Measurements from ENCODE around the gene PCLO. TPM values are rescaled to one million over a fixed set of nuclear protein-coding genes. Genes with fewer than 3 reads are reported as not detected.

PCLO gene
- polyA plus RNA-seq, 1 donor (not counting 4 experiments of a cell fraction or from before 2014, with no cell fraction given) = 1.8 TPM

GRCh38 chr7:82975811-82976468 is 186.7 kb downstream of the PCLO start:
- Histone ChIP-seq H3K9me3 (ENCODE audit: control insufficient read depth, low read depth, low read length) (no peaks in the 10 kb centered on the region), H3K9me1 (ENCODE audit: control insufficient read depth, extremely low read depth, insufficient read depth, low read length) (no peaks in the 10 kb centered on the region), H4K20me1 (ENCODE audit: control insufficient read depth, extremely low read depth, insufficient read depth, low read length) (no peaks in the 10 kb centered on the region), H3K27me3 (ENCODE audit: control insufficient read depth, extremely low read depth, insufficient read depth, low read length) (no peaks in the 10 kb centered on the region), H3K4me2 (ENCODE audit: control insufficient read depth, extremely low read depth, insufficient read depth, low read depth, low read length) (no peak overlapping the region), H3K36me3 (ENCODE audit: control insufficient read depth in 2 of 2, extremely low read depth in 1 of 2, insufficient read depth in 2 of 2, low read length in 2 of 2) (no peaks in the 10 kb centered on the region), H3K79me2 (ENCODE audit: control insufficient read depth, insufficient read depth, low read length) (no peaks in the 10 kb centered on the region), H2AFZ (ENCODE audit: control insufficient read depth, low read length) (no peak overlapping the region), H3K9ac (ENCODE audit: control insufficient read depth, extremely low read depth, insufficient read depth, low read length) (no peak overlapping the region), H3K27ac (ENCODE audit: control insufficient read depth, insufficient read depth, low read length) (no peak overlapping the region), H3K4me1 (ENCODE audit: control insufficient read depth, extremely low read depth, insufficient read depth, low read length) (peaks cover 8% of the 10 kb centered on the region), H3K4me3 (ENCODE audit: control insufficient read depth in 2 of 3, extremely low read depth in 1 of 3, insufficient read depth in 2 of 3, low read depth in 1 of 3, low read length in 3 of 3) (no peak overlapping the region)
- dilution Hi-C loops (cut with MboI; ENCODE audit: extremely low pct_ligation_motif_present, low sequenced_read_pairs) = no loop called here
- FAIRE-seq = no peak
- no peak for DNase-seq (ENCODE audit: low read depth, low spot score)
- TF ChIP-seq CTCF (optimal IDR thresholded peaks at IDR 0.05 in 1 of 3, IDR thresholded peaks at IDR 0.05 in 1 of 3, conservative IDR thresholded peaks at IDR 0.05 in 1 of 3; ENCODE audit: extremely low read depth in 1 of 3, insufficient read depth in 2 of 3, low read length in 3 of 3) = no peak

GRCh38 chr7:82972135-82972534 is 190.5 kb downstream of the PCLO start:
- no peak overlapping the region for H3K9ac ChIP-seq (ENCODE audit: control insufficient read depth, extremely low read depth, insufficient read depth, low read length)
- H3K79me2 ChIP-seq (ENCODE audit: control insufficient read depth, insufficient read depth, low read length) = no peaks in the 10 kb centered on the region
- no peaks in the 10 kb centered on the region for H4K20me1 ChIP-seq (ENCODE audit: control insufficient read depth, extremely low read depth, insufficient read depth, low read length)
- no peaks in the 10 kb centered on the region for H3K36me3 ChIP-seq (ENCODE audit: control insufficient read depth in 2 of 2, extremely low read depth in 1 of 2, insufficient read depth in 2 of 2, low read length in 2 of 2)
- H2AFZ ChIP-seq (ENCODE audit: control insufficient read depth, low read length) = no peak overlapping the region
- TF ChIP-seq CTCF (optimal IDR thresholded peaks at IDR 0.05 in 1 of 3, IDR thresholded peaks at IDR 0.05 in 1 of 3, conservative IDR thresholded peaks at IDR 0.05 in 1 of 3; ENCODE audit: extremely low read depth in 1 of 3, insufficient read depth in 2 of 3, low read length in 3 of 3) = no peak
- no peak for TF ChIP-seq EZH2 (IDR thresholded peaks at IDR 0.05; ENCODE audit: low read length)
- no peaks in the 10 kb centered on the region for H3K9me1 ChIP-seq (ENCODE audit: control insufficient read depth, extremely low read depth, insufficient read depth, low read length)
- dilution Hi-C loops (cut with MboI; ENCODE audit: extremely low pct_ligation_motif_present, low sequenced_read_pairs) = no loop called here
- H3K4me3 ChIP-seq (ENCODE audit: control insufficient read depth in 2 of 3, extremely low read depth in 1 of 3, insufficient read depth in 2 of 3, low read depth in 1 of 3, low read length in 3 of 3) = no peak overlapping the region
- DNase-seq (ENCODE audit: low read depth, low spot score) (no peak), FAIRE-seq (no peak)
- H3K4me2 ChIP-seq (ENCODE audit: control insufficient read depth, extremely low read depth, insufficient read depth, low read depth, low read length) = no peak overlapping the region
- H3K27me3 ChIP-seq (ENCODE audit: control insufficient read depth, extremely low read depth, insufficient read depth, low read length) = no peaks in the 10 kb centered on the region
- H3K27ac ChIP-seq (ENCODE audit: control insufficient read depth, insufficient read depth, low read length) = no peak overlapping the region
- H3K4me1 ChIP-seq (ENCODE audit: control insufficient read depth, extremely low read depth, insufficient read depth, low read length) = peaks cover 8% of the 10 kb centered on the region
- no peaks in the 10 kb centered on the region for H3K9me3 ChIP-seq (ENCODE audit: control insufficient read depth, low read depth, low read length)

Measured in keratinocyte (primary cell).